DMS 273 (cell line): Measurements from ENCODE around the gene RELL1.

Experiments
- DNase-seq: peaks from one replicate; lab custom pipeline; 2025; ENCODE audit not compliant: unreplicated experiment; lab: John Stamatoyannopoulos, UW

The RELL1 gene

DNA sequence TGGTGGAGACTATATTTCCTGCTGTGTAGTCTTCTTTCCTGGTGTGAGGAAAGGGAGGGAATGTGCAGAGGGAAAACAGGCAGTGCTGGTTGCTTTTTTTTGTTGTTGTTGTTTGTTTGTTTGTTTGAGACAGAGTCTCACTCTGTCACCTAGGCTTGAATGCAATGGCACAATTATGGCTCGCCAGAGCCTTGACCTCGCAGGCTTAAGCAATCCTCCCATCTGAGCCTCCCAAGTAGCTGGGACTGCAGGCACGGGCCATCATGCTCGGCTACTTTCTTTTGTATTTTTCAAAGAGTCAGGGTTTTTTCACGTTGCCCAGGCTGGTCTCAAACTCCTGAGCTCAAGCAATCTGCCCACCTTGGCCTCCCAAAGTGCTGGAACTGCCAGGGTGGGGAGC lies 82.5 kb downstream of the RELL1 start:
- DNase-seq, result no peak

DNA sequence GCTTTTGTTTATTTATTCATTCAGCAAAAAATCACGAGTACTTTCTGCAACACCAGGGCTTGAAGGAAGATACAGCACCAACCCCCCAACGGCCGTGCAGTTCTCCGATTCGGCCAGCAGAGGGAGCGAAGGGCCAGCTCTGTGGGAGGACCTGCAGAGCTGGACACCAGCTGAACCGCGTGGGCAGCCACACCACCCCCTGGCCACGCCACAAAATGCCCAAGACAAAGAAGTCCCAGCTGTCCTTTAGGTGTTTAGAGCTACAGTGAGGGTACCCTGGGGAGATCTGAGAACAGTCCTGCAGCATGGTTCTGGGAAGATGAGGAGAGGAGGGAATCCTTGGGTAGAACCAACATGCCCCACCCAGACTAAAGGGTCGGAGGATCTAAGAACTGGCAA lies 83.1 kb downstream of the RELL1 start:
- DNase-seq, result peak; percentile 76

DNA sequence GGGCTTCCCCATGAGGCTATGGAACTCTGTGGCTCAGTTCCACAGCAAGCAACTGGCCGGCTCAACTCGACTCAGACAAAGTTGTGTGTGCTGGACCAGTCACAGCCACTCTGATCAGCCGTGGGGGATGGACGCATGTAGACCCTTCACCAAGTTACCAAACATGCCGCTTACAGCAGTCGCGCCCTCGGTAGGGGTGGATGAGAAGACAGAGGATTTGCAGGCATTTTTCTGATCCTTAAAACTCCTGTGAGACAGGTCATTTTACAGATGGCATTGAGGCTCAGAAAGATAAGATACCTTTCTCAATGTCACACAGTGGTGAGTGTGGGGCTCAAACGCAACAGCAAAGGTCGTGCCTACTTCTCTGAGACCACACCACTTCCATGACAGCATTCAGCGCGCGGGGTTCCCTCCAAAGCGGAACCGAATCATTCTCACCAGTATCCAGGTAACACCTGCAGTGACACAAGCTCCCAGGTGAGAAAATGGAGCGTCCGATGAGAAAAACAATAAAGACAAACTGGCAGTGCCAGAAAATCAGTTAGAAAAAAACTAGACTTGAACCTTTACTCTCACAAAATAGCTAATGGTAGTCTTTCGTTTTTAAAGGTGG lies 83.6 kb downstream of the RELL1 start:
- DNase-seq, result no peak

DNA sequence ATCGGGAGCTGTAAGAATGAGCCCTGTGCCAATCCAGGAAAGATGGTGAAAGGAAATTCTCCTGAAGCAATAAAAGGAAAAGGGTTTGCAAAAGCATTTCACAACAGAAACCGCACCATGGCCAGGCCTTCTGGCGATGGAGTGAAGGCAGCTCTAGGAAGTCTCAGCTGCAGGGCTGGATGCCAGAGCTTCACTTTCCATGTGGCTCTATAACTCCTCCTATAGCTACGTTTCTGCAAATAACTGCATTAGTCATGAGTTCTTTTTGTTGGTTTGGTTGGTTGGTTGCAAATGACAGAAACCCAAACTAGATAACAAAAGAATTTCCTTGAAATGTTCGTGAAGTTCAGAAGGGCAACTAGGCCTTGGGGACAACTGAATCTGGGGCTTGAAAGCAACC lies 84.6 kb downstream of the RELL1 start:
- no peak for DNase-seq

DNA sequence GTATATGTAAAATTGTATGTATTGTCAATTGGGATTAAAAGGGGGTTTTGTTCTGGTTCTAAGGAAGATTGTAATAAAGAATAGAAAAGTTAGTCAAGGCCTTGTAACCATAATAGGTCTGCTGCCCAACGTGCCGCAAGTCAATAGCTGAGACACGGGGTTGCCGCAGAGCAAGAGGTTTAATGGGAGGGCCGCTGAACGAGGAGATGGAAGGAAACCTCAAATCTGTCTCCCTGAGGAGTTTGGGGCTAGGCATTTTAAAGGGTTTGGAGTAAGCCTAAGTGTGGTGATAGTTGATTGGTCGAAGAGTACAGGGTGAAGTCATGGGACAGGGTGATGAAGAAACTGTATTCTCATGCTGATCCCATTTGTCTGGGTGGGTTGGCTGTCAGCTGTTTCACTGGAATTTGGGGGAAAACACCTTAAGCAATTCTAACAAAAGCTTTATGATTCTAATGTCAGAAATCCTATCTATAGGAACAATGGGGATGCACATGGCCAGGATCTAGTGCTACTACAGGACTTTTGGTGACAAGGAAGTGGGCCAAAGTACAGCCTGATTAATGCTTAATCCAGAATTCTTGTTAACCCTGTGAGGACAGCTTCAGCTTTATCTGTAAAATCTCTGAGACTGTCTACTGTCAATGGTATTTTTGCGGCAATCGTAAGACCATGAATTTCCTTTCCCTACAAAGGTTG lies 86.9 kb downstream of the RELL1 start:
- DNase-seq, result no peak

DNA sequence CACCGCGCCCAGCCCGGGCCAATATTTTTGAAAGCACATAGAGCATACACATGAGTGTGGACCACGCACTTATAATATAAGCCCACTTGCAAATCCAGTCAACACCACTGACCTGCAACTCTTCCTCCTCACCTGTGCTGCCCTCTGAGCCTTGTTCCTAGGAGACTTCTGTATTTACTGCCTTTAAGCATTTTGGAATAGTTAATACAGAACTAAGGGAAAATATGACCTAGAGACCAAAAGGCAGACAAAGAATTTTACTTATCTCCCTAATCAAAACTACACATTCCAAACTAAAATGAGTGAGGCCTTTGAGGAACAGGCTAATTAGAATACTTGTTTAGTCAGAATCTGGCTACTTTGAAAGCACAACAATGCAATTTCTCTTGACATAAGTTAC lies 89.1 kb downstream of the RELL1 start:
- DNase-seq, result no peak

DNA sequence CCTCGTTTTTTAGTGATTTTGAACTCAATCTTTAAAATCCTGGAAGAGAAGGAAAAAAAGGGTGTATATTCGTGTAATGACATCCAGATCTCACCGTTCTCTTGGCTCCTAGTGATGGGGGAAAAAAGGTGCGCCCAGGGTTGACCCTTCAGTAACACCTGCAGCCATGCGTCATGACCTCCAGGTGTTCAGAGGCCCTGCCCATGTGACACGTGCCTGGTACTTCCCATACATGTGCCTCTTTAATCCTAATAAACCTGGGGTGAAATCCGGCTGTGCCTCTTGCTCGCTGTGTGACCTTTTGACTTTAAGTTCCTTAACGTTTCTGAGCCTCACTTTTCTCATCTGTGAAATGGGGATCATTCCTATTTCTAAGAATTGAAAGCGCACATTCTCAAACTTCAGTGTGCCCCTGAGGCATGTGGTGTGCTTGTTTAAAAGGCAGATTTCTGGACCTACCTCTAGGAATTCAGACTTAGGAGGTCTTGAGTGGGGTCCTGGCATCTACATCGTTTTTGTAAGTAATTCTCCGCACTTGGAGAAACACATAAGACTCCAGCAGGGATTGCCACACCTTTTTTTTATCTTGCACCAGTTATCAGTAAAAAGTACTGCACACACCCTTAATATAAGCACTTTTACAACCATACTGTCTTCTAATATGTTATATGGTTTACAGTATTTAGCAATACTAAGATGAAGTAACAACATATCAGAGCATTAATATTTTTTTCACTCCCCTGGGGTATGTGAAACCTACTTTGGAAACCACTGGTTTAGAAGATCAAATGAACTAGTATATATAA lies 90.1 kb downstream of the RELL1 start:
- DNase-seq, result no peak

DNA sequence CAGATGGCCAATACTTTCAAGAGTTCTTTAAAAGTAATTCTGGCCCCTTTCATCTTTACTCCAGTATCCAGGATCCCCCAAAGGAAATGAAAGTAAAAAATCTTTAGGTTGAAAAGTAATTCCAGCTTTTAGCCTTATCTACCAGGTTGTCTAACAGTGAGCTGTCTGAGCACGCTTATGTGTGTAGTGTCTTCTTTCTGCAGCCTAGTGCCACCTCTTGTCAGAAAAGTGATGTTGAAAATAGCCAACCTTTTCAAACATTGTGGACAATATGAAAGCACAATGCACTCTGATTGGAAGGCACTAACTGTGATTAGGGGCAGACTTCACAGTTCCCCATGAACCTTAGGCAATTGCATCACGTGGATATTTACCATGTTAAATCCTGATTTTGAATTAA lies 92.1 kb downstream of the RELL1 start:
- peak; percentile 29 for DNase-seq

DNA sequence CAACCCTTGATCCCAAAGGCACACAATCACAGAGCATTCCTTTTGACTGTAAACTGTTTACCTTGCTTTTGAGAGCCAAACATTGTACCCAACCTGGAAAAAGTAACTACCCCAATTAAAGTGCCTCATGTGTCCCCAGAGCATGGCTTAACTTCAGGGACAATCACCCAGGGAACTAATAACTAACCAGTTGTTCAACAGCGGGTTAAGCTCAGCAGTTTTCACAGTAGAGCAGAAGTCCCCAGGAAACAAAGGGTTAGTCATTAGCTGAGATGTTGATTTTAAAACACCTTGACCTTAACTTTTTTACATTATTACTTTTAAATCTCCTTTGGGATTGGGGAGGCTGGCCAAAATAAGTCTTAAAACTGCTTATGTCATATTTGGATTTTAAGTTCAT lies 94.8 kb downstream of the RELL1 start:
- DNase-seq, result no peak

DNA sequence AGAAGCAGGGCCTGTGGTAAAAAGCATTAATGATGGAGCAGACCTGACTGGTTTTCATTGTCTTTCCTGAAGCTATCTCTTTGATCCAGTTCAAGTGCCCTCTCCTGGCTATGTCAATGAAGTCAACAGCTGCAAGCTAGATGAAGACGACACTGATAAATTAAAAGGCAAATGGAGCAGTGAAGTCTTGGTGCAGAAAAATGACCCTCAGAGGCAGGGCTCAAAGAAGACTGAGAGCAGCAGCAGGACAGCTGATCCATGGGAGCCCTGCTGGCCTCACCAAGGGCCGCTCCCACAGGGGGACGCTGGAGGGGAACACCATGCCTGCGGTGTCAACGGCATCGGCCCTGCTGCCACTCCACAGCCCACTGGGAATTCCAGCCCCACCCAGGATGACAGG lies 96.2 kb downstream of the RELL1 start:
- DNase-seq, result no peak

DNA sequence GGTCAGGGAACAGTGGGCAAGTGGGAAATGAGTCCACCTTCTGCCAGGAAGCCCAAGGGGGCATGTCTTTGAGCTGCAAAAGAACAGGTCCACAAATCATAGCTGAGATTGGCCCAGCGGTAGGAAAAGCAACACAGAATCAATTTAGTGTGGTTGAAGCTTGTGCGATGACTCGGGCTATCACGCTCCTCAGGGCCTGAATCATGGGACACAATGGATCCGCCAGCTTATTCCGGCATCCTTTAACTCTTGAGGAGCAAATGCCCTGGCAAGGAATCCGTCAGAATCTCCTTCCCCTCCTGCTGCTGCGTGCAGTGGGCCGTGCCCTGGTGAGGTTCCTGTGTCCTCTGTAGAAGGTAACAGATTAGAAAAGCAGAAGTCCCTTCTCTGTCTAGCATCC lies 98.0 kb downstream of the RELL1 start:
- no peak for DNase-seq

DNA sequence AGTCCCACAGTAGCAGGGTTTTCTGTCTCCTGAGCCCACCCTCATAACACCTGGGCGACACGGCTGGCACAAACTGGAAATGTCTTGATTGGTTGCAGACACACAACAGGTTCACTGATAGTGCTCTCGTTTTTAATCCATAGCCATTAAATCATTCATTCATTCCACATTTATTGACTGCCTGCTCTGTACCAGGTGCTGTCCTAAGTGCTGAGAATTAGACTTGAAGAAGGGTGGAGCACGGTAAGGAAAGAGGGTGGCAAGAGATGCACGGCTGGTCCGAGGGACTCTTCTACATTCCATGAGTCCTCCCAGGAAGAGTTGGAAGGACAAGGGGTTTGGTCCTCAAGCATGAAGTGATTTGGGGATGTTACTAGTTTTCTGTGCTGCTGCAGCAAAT lies 100.0 kb downstream of the RELL1 start:
- no peak for DNase-seq

DNA sequence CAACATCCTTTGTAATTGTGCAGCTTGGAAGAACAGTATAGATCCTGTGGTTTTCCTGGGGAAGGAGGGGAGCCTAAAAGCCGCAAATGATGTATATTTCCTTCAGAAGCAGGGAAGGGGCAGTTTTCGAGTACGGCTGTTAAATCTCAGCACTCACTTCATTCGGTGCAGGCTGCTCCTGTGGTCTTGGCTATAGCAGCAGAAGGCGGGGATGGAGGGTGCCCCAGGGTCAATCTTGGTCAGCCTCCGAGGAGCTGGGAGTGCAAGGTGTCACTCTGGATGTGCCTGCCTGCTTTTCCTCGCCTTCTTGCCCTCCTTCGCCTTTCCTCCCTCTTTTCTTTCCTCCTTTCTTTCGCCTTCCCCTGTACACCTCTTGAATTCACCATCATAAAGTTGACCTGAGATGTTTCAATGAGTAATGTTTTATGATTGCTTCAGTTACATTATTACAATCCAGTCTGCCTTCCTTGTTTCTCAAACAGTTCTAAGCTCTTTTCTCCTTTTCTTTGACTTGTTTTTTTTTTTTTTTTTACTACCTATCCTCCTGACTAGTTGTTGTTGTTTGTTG lies 101.6 kb downstream of the RELL1 start:
- DNase-seq, result no peak

DNA sequence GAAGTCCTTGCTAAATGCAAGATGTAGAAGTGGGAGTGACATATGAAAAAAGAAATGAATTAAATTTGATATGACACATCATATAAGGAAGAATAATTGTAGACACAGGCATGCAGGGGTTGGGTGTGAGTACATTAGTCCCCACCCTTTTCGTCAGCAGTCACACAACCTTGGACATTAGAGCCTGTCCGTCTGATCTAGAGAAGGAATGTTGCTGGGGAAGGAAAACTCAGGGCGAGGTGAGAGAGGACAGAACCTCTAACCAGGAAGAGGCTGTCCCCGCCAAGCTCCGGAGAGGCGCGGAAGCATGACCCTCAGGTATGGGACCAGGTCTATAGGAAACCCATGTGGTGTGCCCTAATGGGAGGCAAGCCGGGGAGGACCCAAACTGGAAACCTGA lies 102.1 kb downstream of the RELL1 start:
- no peak for DNase-seq

DNA sequence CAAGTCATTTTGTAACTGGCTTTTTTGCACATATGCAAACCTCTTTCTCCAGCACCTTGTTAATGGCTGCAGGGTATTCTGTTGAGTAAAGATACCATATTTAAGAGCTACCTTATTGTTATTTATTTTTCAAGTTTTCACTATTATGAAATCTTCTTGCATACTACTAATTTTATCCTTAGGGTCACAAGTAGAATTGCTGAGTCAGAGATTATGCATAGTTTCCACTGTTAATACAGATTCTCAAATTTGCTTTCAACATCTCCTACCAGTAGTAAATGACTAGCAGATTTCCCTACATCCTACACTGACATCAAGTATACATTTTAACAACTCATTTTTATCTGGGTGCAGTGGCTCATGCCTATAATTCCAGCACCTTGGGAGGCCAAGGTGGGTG lies 112.6 kb downstream of the RELL1 start:
- no peak for DNase-seq

DNA sequence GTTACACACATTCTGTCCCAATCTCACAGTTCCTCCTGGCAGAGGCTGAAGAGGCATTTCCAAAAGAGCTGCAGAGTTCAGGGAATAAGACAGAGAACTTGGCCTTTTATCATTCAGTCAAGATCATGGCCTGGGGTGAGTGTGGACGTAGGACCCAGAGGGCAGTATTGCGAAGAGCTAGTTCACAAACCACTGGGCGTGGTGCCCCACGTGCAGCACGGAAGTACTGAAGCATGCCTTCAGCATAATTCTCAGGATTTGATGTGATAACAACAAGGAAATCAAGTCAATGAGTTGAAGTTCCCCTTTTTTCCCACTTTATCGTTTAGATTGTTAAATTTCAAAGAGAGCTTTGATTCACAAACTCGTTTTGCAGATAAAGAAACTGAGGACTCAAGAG lies 117.7 kb downstream of the RELL1 start:
- no peak for DNase-seq

DNA sequence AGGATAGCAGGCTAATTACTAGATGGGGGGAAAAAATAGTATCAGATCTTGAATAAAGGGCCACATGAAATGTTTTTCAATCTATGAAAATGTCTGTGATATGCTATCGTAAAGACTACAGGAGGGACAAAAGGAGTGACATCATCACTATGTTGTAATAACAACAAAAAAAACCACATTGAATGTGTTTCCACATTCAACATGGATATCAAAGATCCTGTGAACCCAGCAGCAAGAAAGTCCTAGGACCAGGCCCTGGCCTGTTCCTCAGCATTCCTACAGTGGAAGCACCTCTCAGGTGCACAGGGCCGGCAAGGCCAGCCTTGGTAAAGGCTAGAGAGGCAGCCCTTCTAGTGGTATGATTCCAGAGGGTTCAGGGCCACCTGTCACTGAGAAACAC lies 118.3 kb downstream of the RELL1 start:
- DNase-seq, result no peak

DNA sequence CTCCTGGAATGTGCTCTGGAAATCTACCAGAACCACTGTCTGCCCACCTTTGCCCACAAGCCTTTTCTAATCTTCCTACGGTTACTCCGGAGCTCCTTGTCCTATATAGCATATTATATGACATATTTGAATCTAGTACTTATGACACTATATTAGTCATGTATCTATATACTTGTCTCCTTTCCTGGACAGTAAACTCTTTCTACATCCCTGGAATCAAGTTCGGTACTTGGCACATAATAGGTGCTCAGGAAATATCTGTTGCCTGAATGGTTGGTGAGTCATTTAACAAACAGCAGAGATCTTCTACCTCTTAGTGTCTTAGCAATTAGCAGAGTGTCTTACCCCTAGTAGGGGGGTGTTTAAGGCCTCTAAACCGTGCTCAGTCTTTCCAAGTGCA lies 123.6 kb downstream of the RELL1 start:
- DNase-seq, result no peak

DNA sequence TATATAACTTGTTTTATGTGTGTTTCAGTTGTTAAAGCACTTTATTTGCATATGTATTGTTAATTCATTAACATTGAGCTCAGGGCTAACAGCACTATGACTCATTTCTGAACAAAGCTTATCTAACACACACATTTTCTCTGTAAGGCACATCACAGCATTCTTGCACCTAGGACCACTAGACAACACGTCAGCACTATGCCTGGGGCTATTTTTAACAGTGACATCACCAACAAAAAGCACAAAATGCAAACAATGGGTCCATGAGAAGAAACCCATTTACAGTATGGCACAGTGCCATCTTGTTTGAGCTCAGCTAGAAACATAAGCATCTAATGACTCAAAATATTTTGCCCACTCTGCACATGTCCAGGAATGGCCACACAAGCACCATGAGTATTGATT lies 124.4 kb downstream of the RELL1 start:
- peak; percentile 3 for DNase-seq

DNA sequence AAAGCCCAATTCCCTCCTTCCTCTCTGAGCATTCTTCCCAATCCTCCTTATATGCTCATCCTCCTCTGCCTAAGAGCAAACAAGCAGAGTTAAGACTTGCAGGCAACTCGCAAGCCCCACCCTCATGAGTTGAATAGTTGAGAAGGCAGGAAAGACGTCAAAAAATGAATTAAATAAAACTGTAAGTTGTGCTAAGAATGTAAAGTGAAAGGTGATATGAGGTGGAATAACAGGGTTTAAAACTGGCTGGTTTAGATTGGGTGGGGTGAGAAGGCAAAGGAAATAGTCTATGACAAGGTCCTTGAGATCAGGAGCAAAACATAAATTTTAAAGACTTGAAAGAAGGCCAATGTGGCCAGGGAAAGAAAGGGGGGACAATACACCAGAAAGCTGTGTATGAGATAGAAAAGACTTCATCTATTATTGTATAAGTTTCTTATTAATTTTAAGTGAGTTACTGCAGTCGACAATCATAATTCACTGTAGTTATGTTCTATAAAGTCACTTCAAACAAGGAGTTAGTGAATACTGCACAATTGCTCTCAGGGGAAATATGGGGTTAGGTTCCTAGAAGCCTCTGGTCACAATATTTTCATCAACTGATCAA lies 124.9 kb downstream of the RELL1 start:
- DNase-seq, result no peak
